NCI-H774 (cell line): ENCODE data around the gene ADRM1.

ENCODE experiments used
- DNase-seq: peaks from one replicate; lab custom pipeline; 2025; lab: John Stamatoyannopoulos, UW

ADRM1 gene

DNA sequence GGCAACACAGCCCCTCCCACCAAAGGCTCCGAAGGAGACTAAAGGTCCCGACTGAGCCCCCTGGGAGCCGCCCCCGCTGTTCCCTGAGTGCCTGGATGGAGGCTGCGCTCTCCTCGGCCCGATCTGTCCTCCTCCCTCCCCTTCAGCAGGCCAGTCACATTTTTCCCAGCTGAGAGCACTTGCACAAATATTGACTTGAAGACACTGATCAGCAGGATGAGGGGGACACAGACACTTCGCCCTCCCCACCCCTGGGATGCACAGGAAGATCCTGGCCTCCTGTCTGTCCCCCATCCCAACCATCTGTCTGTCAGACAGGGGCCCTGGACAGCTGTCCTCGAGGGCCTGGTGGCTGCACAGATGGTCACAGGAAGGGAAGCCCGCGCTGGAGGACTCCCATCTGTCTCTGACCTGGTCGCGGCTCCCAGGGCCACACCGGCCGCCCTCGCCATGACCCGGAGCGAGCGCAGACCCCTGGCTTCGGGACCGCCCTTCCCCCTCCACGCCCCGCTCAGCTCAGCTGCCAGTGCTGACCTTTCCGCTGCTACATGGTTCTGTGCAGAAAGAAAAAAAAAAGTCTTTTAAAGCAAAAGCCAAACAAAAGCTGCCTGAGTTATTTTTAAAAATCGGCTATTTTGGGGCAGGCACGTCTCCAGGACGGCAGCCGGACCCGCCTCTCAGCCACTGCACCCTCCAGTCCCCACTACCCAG, 53.2 kb downstream of the ADRM1 start:
- no peak for DNase-seq

DNA sequence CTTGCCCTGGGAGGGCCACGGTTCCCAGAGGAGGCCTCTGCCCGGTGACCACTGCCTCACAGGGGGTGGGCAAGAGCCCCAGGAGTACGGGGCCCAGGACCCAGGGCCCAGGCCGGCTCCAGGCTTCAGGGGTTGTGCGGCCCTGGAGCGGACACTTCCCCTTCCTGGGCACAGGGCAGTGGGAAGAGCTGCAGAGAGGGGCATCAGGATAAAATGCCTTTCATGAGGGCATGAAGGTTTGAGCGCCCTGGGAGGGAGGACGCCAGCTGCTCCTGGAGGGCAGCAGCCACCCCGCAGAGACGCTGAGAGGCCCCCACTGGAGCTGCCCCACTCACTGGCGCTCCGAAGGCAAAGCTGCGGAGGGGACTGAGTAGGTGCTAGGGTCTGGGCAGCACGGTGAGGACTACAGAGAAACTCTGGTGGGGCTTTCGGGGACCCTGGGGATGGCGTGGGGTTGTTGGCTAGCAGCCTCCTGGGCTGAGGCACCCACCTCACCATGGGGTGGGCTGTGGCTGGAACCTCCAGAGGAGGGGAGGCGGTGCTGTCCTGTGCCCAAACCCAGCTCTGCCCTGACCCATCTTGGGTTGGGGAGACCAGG, 53.9 kb downstream of the ADRM1 start:
- no peak for DNase-seq

DNA sequence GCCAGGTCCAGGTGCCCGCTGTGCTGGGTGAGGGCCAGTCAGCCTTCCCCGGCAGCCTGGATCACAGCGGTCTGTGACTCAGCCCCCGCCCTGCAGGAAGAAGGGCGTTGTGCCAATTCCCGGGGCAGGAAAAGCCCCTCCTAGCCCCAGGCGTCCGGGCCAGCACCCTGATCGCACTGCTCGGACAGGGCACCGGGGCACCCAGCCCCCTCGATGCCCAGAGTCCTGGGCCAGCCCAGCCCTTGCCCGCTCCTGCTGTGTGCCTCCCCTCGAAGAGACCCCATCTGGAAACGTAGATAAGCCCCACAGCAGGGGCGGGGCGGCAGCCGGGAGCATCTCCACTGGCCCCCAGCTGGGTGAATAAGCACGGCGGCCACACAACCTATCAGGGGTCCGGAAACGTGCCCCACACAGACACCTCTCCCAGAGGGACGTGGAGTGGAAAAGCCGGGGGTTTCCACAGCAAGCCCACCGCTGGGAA, 54.4 kb downstream of the ADRM1 start:
- DNase-seq = no peak

- DNase-seq = no peak
These were observed 54.9 kb downstream of the ADRM1 start for GRCh38 chr20:62357681-62358080.
